Mucosa of stomach (tissue), 1 donor: ENCODE results near the gene SHC2.
"Not testable (repeated sequence)": the region's sequence is repeated elsewhere in the genome, so short reads cannot be mapped to it uniquely, and the experiment has no call there.

ENCODE experiments used
- H3K27me3 ChIP-seq: one replicate; pipeline ENCODE4 v1.7.0; 2013; ENCODE audit warnings: mild to moderate bottlenecking, low read length; ENCODE audit not compliant: control insufficient read depth, insufficient read depth
- H3K36me3 ChIP-seq: one replicate; pipeline ENCODE4 v1.7.0; 2013; ENCODE audit warnings: low read length; ENCODE audit not compliant: control insufficient read depth, insufficient read depth
- H3K4me1 ChIP-seq: one replicate; pipeline ENCODE4 v1.7.0; 2013; ENCODE audit warnings: mild to moderate bottlenecking, low read length; ENCODE audit not compliant: control insufficient read depth, insufficient read depth
- H3K4me3 ChIP-seq: one replicate; pipeline ENCODE4 v1.7.0; 2013; ENCODE audit warnings: low read length
- H3K9ac ChIP-seq: one replicate; pipeline ENCODE4 v1.7.0; 2013; ENCODE audit warnings: mild to moderate bottlenecking, low read length, moderate library complexity
- H3K9me3 ChIP-seq: one replicate; pipeline ENCODE4 v1.7.0; 2013; ENCODE audit warnings: mild to moderate bottlenecking, low read length, moderate library complexity; ENCODE audit not compliant: control insufficient read depth
- donor health status: Pancreatic carcinoma.

SHC2 gene

DNA sequence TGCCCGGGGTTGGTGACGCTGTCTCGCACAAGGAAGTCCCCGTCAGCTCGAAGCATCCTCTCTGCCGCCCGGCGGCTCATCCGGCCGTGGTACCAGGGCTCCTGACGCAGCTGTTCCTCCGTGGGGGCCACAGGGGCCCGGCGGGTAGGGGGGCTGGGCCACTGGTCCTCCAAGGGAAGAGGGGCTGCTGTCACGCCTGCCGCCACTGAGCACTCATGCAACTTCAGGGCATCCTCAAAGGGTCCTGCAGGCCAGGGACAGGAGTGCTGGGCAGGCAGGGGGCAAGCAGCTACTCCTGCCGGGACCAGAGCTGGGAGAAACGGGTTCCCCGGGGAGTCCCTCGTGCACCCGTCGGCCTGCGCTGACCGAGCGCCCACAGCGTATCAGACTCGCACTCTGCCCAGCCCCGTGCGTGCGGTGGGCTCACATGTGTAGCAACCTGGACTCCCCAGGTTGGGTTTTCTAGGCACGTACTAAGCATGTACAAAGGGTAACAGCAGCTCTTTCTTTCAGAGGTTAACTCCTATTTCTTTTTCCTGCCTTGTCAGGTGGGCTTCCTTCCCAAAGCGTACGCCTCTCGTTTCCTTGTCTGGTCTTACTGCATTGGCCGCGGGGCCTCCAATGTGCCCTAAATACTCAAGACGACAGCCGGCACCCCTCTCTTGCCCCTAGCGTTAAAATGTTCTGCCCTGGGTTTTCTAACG is 38.5 kb downstream of the SHC2 start:
- H3K9me3 ChIP-seq: no peaks in the 10 kb centered on the region
- no peaks in the 10 kb centered on the region for H3K27me3 ChIP-seq
- no peaks in the 10 kb centered on the region for H3K4me1 ChIP-seq
- H3K36me3 ChIP-seq: no peaks in the 10 kb centered on the region
- H3K9ac ChIP-seq: no peak overlapping the region
- H3K4me3 ChIP-seq: no peak overlapping the region

DNA sequence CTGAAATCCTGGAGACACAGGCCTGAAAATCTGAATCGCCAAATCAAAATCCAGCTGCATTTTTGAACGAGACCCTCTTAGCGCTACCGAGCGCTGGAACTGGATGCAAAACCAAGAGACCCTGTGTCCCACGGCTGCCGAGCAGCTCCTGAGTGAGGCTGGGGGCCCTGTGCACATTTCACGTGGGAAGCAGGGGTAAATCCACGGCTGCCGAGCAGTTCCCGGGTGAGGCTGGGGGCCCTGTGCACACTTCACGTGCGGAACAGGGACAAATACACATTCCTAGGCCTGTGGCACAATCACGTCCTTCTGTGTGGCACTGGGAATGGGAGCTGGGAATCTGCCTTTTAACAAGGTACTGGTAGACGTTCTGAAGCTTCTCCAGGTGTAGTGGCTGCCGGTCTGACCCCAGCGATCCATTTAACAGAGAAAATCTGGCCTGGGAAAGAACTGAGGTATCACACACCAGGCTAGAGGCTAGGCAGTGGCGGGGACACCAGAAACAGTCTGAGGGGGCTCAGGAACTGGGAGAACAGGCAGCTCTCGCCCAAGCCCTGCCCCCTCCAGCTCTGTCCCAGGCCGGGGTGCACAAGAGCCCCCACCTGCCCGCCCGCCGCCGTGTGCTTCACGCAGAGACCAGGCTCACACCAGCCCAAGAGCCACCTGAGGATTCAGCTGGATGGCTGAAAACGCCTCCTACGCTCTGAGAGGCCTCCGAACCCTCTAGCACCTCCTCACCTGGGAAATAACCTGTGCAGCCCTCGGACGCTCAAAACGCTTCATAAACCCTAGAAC is 40.9 kb downstream of the SHC2 start:
- Histone ChIP-seq H3K36me3 (no peaks in the 10 kb centered on the region), H3K4me1 (no peaks in the 10 kb centered on the region), H3K27me3 (no peaks in the 10 kb centered on the region), H3K4me3 (no peak overlapping the region), H3K9ac (no peak overlapping the region), H3K9me3 (no peaks in the 10 kb centered on the region)

DNA sequence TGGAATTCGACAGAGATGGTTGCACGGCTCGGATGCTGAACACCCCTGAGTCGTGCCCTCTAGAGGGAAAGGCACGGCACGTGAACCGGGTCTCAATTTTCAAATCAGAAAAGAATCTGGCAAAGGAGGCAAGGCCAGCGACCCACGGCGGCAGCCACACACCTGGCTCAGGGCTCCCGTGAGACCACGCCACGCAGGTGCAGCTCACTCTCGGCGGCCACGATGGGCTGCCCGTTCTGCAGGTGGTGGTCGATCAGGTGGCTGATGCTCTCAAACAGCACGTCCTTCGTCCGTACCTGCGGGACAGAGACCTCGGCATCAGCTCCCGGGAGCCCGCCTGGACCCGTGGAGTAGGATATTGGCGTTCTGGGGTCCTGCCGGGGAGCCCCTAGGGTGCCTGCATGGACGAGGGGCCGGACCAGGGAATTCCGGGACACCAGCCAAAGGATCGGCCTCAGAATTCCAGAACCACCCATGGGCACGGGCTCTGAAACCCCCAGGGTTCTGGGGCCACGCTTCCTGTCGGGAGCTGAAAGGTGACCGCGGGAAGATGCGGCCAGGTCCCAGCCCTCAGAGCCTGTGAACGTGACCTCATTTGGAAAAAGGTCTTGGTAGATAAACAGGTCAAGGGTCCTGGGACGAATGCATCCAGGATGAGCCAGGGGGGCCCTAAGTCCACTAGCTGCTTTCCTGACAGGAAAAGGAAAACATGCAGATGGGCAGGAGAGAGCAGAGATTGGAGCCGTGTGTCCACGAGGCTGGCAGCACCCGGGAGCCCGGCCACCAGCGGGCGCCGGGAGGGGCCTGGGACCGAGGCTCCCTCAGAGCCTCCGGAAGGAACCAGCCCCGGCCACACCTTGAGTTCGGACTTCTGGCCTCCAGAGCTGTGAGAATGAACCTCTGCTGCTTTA is 41.8 kb downstream of the SHC2 start:
- H3K36me3 ChIP-seq: no peaks in the 10 kb centered on the region
- H3K9ac ChIP-seq: no peak overlapping the region
- no peaks in the 10 kb centered on the region for H3K4me1 ChIP-seq
- no peaks in the 10 kb centered on the region for H3K9me3 ChIP-seq
- no peaks in the 10 kb centered on the region for H3K27me3 ChIP-seq
- H3K4me3 ChIP-seq: no peak overlapping the region

DNA sequence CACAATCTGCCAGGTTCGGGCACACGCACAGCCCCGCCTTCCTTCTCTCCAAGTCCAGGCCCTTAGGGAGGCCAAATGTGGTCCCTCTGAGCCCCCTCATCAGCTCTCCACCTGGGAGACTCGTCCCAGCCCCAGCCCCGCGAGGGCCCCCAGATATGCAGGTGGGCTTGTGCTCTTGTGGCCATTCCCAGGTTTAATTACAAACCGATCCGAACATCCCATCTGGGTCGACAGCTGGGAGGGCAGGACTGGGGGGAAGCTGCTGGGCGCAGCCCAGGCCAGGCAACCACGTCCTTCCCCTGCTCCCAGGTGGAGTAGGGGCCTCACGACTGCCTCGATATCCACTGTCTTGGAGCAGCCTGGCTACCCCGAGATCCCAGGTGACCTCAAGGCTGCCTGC is 44.4 kb downstream of the SHC2 start:
- H3K4me1 ChIP-seq: peaks cover 11% of the 10 kb centered on the region
- no peaks in the 10 kb centered on the region for H3K9me3 ChIP-seq
- H3K4me3 ChIP-seq: no peak overlapping the region
- H3K9ac ChIP-seq: no peak overlapping the region
- H3K27me3 ChIP-seq: peaks cover 20% of the 10 kb centered on the region
- no peaks in the 10 kb centered on the region for H3K36me3 ChIP-seq

DNA sequence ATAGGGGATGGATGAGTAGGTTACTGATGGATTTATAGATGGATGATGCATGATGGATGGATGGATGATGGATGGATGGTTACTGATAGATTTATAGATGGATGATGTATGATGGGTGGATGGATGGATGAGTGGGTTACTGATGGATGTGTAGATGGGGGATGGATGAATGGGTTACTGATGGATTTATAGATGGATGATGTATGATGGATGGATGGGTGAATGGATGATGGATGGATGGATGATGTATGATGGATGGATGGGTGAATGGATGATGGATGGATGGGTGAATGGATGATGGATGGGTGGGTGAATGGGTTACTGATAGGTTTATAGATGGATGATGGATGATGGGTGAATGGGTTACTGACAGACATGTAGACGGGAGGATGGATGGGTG is 45.5 kb downstream of the SHC2 start:
- Histone ChIP-seq H3K4me1 (peaks cover 15% of the 10 kb centered on the region), H3K36me3 (no peaks in the 10 kb centered on the region), H3K27me3 (peaks cover 27% of the 10 kb centered on the region), H3K9ac (no peak overlapping the region), H3K9me3 (no peaks in the 10 kb centered on the region), H3K4me3 (no peak overlapping the region)

DNA sequence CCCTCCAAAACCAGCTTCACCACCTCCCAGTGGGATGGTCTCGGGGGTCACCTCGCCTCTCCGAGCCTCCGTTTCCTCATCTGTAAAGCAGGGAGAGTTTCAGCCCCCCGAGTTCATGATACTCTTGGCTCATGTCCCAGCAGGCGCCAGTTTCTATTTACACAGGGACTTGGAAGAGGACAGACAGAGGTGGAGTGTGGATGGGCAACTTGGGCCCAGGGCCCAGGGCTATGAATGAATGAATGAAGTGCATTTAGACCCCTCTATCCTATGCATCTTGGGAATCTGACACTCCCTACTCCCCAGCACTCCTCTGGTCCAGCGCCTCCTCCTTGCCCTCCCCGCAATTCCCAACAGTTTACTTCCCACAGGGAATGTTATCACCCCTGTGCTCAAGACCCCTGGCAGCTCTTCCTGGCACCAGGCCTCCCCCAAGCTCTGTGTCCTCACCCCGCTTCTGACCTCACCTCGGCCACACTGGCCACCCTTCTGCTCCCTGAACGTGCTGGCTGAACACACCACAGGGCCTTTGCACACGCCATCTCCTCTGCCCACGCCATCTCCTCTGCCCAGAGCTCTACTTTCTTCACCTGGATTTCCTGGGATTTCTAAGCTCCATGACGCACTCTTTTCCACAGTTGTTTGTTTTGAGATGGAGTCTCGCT is 46.9 kb downstream of the SHC2 start:
- peaks cover 27% of the 10 kb centered on the region for H3K4me1 ChIP-seq
- H3K9ac ChIP-seq: no peak overlapping the region
- no peaks in the 10 kb centered on the region for H3K36me3 ChIP-seq
- H3K27me3 ChIP-seq: peaks cover 39% of the 10 kb centered on the region
- H3K4me3 ChIP-seq: no peak overlapping the region
- no peaks in the 10 kb centered on the region for H3K9me3 ChIP-seq

DNA sequence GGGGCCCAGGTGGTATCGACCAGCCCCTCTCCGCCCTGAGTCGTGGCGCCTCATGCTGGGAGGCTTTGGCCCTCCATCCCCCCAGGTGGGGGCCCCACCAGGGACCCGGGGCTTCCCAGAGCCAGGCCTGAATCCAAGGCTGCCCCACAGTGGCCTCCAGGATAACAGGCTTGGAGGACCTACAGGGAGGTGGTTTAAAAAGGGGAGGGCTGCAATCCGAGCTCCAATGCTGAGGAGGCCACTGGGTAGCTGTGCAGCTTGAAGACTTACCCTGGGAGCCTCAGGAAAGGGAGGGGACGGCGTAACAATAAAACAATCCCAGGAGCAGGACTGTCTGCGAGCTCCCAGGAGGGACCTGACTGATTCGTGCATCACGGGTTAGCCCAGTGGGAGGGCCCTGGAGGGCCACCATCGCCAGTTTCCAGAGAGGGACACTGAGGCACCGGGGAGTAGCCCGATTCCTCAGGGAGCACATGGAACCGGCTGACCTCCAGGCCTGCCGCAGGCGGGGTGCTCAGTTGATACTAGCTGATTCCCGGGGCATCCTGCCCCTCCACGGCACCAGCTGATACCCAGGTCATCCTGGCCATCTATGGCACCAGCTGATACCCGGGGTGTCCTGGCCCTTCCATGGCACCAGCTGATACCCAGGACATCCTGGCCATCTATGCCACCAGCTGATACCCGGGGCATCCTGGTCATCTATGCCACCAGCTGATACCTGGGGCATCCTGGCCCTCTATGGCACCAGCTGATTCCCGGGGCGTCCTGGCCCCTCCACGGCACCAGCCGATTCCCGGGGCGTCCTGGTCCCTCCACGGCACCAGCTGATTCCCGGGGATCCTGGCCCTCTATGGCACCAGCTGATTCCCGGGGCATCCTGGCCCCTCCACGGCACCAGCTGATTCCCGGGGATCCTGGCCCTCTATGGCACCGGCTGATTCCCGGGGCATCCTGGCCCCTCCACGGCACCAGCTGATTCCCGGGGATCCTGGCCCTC is 48.2 kb downstream of the SHC2 start:
- no peak overlapping the region for H3K9ac ChIP-seq
- peaks cover 51% of the 10 kb centered on the region for H3K27me3 ChIP-seq
- H3K4me1 ChIP-seq: peaks cover 27% of the 10 kb centered on the region
- no peak overlapping the region for H3K4me3 ChIP-seq
- H3K36me3 ChIP-seq: no peaks in the 10 kb centered on the region
- H3K9me3 ChIP-seq: no peaks in the 10 kb centered on the region

DNA sequence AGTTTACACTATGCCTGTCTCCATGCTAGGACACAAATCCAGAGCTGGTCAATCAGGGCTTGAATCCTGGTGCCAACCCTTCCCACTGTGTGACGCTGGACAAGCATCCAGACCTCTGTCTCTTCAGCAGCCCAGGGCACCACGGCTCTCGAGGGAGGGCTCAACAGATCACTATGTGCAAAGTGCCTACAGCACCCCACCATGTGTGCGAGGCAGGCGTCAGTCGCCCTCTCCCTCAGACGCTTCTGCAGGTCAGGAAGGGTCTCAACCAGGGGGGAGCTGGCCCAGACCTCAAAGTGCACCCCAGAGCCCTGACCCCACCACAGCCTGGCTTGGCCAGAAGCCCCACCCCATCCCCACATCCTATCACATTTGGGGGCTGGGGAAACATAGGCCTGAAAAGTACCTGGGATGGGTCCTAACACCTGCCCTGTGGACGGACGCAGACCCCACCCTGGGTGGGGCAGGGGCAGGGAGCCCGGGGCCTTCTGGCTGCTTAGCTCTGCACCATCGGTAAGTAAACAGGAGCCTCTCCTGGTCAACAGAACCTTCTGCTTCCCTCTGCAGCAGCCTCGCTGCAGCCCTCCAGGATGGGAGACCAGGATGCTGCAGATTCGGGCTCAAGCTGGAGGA is 49.0 kb downstream of the SHC2 start:
- Histone ChIP-seq H3K27me3 (peaks cover 54% of the 10 kb centered on the region), H3K4me1 (peaks cover 27% of the 10 kb centered on the region), H3K9ac (no peak overlapping the region), H3K9me3 (no peaks in the 10 kb centered on the region), H3K36me3 (no peaks in the 10 kb centered on the region), H3K4me3 (no peak overlapping the region)

DNA sequence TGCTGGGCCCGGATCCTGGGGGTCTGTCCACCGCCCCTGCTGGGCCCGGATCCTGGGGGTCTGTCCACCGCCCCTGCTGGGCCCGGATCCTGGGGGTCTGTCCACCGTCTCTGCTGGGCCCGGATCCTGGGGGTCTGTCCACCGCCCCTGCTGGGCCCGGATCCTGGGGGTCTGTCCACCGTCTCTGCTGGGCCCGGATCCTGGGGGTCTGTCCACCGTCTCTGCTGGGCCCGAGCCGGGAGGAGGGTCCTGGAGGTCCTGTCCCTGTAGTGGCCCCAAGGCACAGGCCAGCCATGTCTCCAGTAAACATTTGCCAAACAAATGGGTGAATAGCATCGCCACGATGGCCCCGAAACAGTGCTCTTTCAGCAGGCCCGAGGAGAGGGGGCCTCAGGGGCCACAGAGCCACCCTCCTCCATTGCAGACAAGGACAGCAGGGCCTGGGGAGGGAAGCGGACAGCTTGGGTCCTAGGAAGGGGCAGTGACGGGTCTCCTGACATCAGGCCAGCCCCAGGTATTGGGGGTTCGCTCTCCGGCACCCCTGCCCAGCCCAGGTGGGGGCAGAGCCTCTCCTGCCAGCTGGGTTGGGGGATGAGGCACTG is 49.6 kb downstream of the SHC2 start:
- not testable (repeated sequence) for H3K36me3 ChIP-seq, H3K4me3 ChIP-seq, H3K9me3 ChIP-seq, H3K9ac ChIP-seq
- peaks cover 60% of the 10 kb centered on the region for H3K27me3 ChIP-seq
- peaks cover 28% of the 10 kb centered on the region for H3K4me1 ChIP-seq

DNA sequence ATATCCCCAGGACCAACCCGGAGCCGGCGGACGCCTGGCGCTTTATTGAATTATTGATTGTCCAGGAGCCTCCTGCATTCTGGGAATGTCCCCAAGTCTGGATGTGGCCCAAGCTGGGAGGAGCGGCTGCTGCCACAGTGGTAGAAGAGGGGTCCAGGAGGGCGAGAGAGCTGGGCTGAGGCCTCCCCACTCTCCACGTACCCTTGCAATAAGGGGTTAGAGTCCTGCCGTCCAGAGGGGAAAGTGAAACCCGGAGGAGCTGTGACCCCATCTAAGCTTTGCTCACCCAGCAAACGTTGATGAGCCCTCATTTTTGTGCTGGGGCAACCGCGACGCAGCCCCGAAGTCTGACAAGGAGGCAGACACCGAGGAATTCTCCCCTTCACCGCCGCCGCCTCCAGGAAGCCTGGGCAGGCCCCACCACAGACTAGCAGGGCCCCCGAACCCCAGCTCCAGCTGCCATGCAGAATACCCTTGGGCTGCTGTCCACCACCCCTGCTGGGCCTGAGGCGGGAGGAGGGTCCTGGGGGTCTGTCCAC is 50.5 kb downstream of the SHC2 start:
- H3K36me3 ChIP-seq: no peaks in the 10 kb centered on the region
- no peaks in the 10 kb centered on the region for H3K9me3 ChIP-seq
- H3K4me1 ChIP-seq: peaks cover 37% of the 10 kb centered on the region
- no peak overlapping the region for H3K9ac ChIP-seq
- H3K27me3 ChIP-seq: peaks cover 69% of the 10 kb centered on the region
- H3K4me3 ChIP-seq: no peak overlapping the region
